IMR-90 (cell line): Measurements from ENCODE around the gene POMGNT2. TPM values are rescaled to one million over a fixed set of nuclear protein-coding genes. Genes with fewer than 3 reads are reported as not detected.

Experiments
- ATAC-seq: fragments of 200-7000 bp; cut with Tn5 transposase; 2 replicates; pipeline ENCODE4 v1.9.1; 2020; ENCODE audit warnings: low read depth, mild to moderate bottlenecking, moderate library complexity
- BruUV-seq: library from RNA; stranded (reverse); fragments of 400-500 nt; replicated peaks from 2 replicates; lab custom pipeline; 2021; lab: Mats Ljungman, UMichigan
- CTCF ChIA-PET: fragments of 300-600 bp; formaldehyde crosslinking; extraction: SDS; loops from one replicate; lab custom pipeline; 2021; ENCODE audit warnings: antibody characterized with exemption; lab: Yijun Ruan, JAX
- POLR2A ChIA-PET: fragments of 300-600 bp; sonication (Branson Sonifier 250); formaldehyde crosslinking; loops from one replicate; lab custom pipeline; 2022; ENCODE audit warnings: antibody characterized with exemption; ENCODE audit not compliant: unreplicated experiment; lab: Charles Lee
- DNase-seq: peaks from one replicate; pipeline ENCODE4 v3.0.0; 2013
- H2AFZ ChIP-seq: replicated peaks from 2 replicates; pipeline ENCODE3; 2013; ENCODE audit warnings: low read length, mild to moderate bottlenecking; ENCODE audit not compliant: poor library complexity
- H2AK5ac ChIP-seq: 2 replicates; pipeline ENCODE4 v1.6.1; 2013; ENCODE audit warnings: low read depth, low read length, inconsistent platforms
- H2AK9ac ChIP-seq: replicated peaks from 2 replicates; pipeline ENCODE3; 2013; ENCODE audit warnings: mild to moderate bottlenecking, low read depth, low read length, moderate library complexity; ENCODE audit not compliant: poor library complexity
- H2BK120ac ChIP-seq: 2 replicates; pipeline ENCODE4 v1.6.1; 2013; ENCODE audit warnings: low read depth, low read length, inconsistent platforms
- H2BK15ac ChIP-seq: 3 replicates; pipeline ENCODE4 v1.6.1; 2013; ENCODE audit warnings: low read depth, low read length, inconsistent platforms
- H2BK20ac ChIP-seq: 2 replicates; pipeline ENCODE4 v1.6.1; 2013; ENCODE audit warnings: low read depth, mild to moderate bottlenecking, inconsistent platforms, low read length, moderate library complexity
- H2BK5ac ChIP-seq: 2 replicates; pipeline ENCODE4 v1.6.1; 2013; ENCODE audit warnings: mild to moderate bottlenecking, low read depth, low read length, inconsistent platforms; ENCODE audit not compliant: poor library complexity, severe bottlenecking
- H3K14ac ChIP-seq: replicated peaks from 2 replicates; pipeline ENCODE4 v1.6.1; 2013; ENCODE audit warnings: low read depth, low read length, inconsistent platforms
- H3K18ac ChIP-seq: 2 replicates; pipeline ENCODE4 v1.6.1; 2013; ENCODE audit warnings: low read depth, low read length, control low read depth
- H3K23ac ChIP-seq: 2 replicates; pipeline ENCODE4 v1.6.1; 2013; ENCODE audit warnings: low read depth, low read length, inconsistent platforms
- H3K27ac ChIP-seq: 2 replicates; pipeline ENCODE4 v1.5.1; 2013; ENCODE audit warnings: mild to moderate bottlenecking, control low read depth, low read length; ENCODE audit not compliant: insufficient read depth
- H3K27me3 ChIP-seq: 2 replicates; pipeline ENCODE4 v1.6.1; 2013; ENCODE audit warnings: low read length; ENCODE audit not compliant: control insufficient read depth, insufficient read depth
- H3K36me3 ChIP-seq: 2 replicates; pipeline ENCODE4 v1.6.1; 2013; ENCODE audit warnings: low read length, mixed read lengths; ENCODE audit not compliant: control insufficient read depth, insufficient read depth
- H3K4ac ChIP-seq: 2 replicates; pipeline ENCODE4 v1.6.1; 2013; ENCODE audit warnings: low read depth, low read length, inconsistent platforms
- H3K4me1 ChIP-seq: 2 replicates; pipeline ENCODE4 v1.6.1; 2013; ENCODE audit warnings: low read length, mixed read lengths; ENCODE audit not compliant: control insufficient read depth, insufficient read depth
- H3K4me2 ChIP-seq: 2 replicates; pipeline ENCODE4 v1.6.1; 2013; ENCODE audit warnings: low read depth, mild to moderate bottlenecking, control low read depth, low read length, moderate library complexity
- H3K4me3 ChIP-seq: 2 replicates; pipeline ENCODE4 v1.5.1; 2013; ENCODE audit warnings: low read depth, mild to moderate bottlenecking, control low read depth, low read length, moderate library complexity; ENCODE audit not compliant: insufficient read depth
- H3K56ac ChIP-seq: 2 replicates; pipeline ENCODE4 v1.6.1; 2013; ENCODE audit warnings: low read length, inconsistent platforms; ENCODE audit not compliant: insufficient read depth; ENCODE audit errors: extremely low read depth
- H3K79me1 ChIP-seq, 2 experiments: 2 replicates each; pipeline ENCODE4 v1.6.1; 2013; ENCODE audit warnings: low read length in 2 of 2, inconsistent platforms in 1 of 2, low read depth in 1 of 2
- H3K9ac ChIP-seq: 2 replicates; pipeline ENCODE4 v1.6.1; 2013; ENCODE audit warnings: low read depth, low read length, control low read depth
- H3K9me1 ChIP-seq: 2 replicates; pipeline ENCODE4 v1.6.1; 2013; ENCODE audit warnings: low read length, inconsistent platforms; ENCODE audit not compliant: insufficient read depth
- H3K9me3 ChIP-seq: 2 replicates; pipeline ENCODE4 v1.6.1; 2013; ENCODE audit warnings: low read length; ENCODE audit not compliant: control insufficient read depth, insufficient read depth
- H4K20me1 ChIP-seq: 2 replicates; pipeline ENCODE4 v1.6.1; 2013; ENCODE audit warnings: low read length, inconsistent platforms; ENCODE audit not compliant: insufficient read depth
- H4K5ac ChIP-seq: 2 replicates; pipeline ENCODE4 v1.6.1; 2013; ENCODE audit warnings: mild to moderate bottlenecking, low read depth, low read length, control low read depth
- H4K8ac ChIP-seq, 2 experiments: 2 replicates each; pipeline ENCODE4 v1.6.1; 2013; ENCODE audit warnings: low read depth in 2 of 2, low read length in 2 of 2, control low read depth in 1 of 2, inconsistent platforms in 1 of 2
- H4K91ac ChIP-seq: 2 replicates; pipeline ENCODE4 v1.6.1; 2013; ENCODE audit warnings: low read depth, low read length, inconsistent platforms; ENCODE audit not compliant: insufficient read depth
- BHLHE40 ChIP-seq: fragments of 150-350 bp; IDR thresholded peaks from 2 replicates; pipeline ENCODE4 v1.6.1; 2016; ENCODE audit warnings: mild to moderate bottlenecking, low read depth, low read length
- CEBPB ChIP-seq: IDR thresholded peaks from 2 replicates; pipeline ENCODE4 v1.6.1; 2012; ENCODE audit warnings: low read depth, low read length, improper control_type of control experiment
- FOS ChIP-seq: fragments of 150-350 bp; IDR thresholded peaks from 2 replicates; pipeline ENCODE4 v1.6.1; 2016; ENCODE audit warnings: low read depth, low read length
- MAZ ChIP-seq: IDR thresholded peaks from 2 replicates; pipeline ENCODE4 v1.6.1; 2012; ENCODE audit warnings: low read depth, mild to moderate bottlenecking, low read length, improper control_type of control experiment, moderate library complexity, borderline replicate concordance
- MXI1 ChIP-seq: IDR thresholded peaks from 2 replicates; pipeline ENCODE4 v1.6.1; 2012; ENCODE audit warnings: low read depth, mild to moderate bottlenecking, low read length, moderate library complexity, borderline replicate concordance
- SMC3 ChIP-seq: fragments of 150-350 bp; IDR thresholded peaks from 2 replicates; pipeline ENCODE4 v1.6.1; 2016; ENCODE audit warnings: low read depth, mild to moderate bottlenecking, antibody characterized with exemption, low read length, moderate library complexity
- WGBS, 2 experiments: methylation state at CpG; one replicate each; pipeline versions ENCODE4 v1.1.5 to v1.1.7; 2013; ENCODE audit warnings: missing lambda C conversion rate in 2 of 2; ENCODE audit not compliant: insufficient read length in 1 of 2; ENCODE audit errors: extremely low coverage in 2 of 2; 5-methylcytosine and 5-hydroxymethylcytosine counted together
- dilution Hi-C: fragments of 300-500 bp; cut with HindIII; formaldehyde crosslinking; loops from one replicate; pipeline ENCODE4 v1.14.3; 2018; ENCODE audit warnings: low sequenced_read_pairs; ENCODE audit not compliant: unreplicated experiment
- in situ Hi-C: fragments of 300-500 bp; cut with MboI; formaldehyde crosslinking; loops from 3 replicates; pipeline ENCODE4 v1.14.3; 2019; ENCODE audit warnings: low sequenced_read_pairs, inconsistent platforms, mixed read lengths
- intact Hi-C: fragments of 100-400 bp; cut with micrococcal nuclease; formaldehyde crosslinking; loops from 2 replicates; pipeline ENCODE4 v1.10.0; 2022
- polyA plus RNA-seq, 3 experiments: library from polyadenylated mRNA; depleted of rRNA; stranded (reverse); fragments of >200 nt; gene quantifications; 2 replicates each; pipeline ENCODE4 v1.2.3, GENCODE V29; 2012; ENCODE audit warnings: low replicate concordance in 1 of 3
- total RNA-seq: library from RNA; depleted of rRNA; stranded (reverse); fragments of >200 nt; gene quantifications from 2 replicates; pipeline ENCODE4 v1.2.3, GENCODE V29; 2012

Gene POMGNT2
- total and polyA plus RNA-seq, 2 of the 4 experiments (the other 2 are of a cell fraction) = 7.5 to 16.2 TPM

- no peak overlapping the region for H2AK9ac ChIP-seq
- peak overlapping the region; percentile 12 for H2AFZ ChIP-seq
- peaks cover 7% of the 10 kb centered on the region for H3K9me1 ChIP-seq
- H3K23ac ChIP-seq = no peak overlapping the region
- in situ Hi-C loops (no loop called here), intact Hi-C loops (no loop called here), dilution Hi-C loops (no loop called here)
- H3K4me3 ChIP-seq = no peak overlapping the region
- no peak overlapping the region for H2BK120ac ChIP-seq
- H3K18ac ChIP-seq = no peak overlapping the region
- H3K27ac ChIP-seq = no peak overlapping the region
- ATAC-seq = no peak
- BruUV-seq = no TSS peak
- no peaks in the 10 kb centered on the region for H3K9me3 ChIP-seq
- H2BK15ac ChIP-seq = no peak overlapping the region; the same call in 2 of the 3 replicates
- no peak overlapping the region for H2BK5ac ChIP-seq
- no peak for DNase-seq
- no peak overlapping the region for H2AK5ac ChIP-seq
- ChIA-PET CTCF (interaction anchor here (6.6 kb wide), 1 partner anchor 190 kb away, joined by 46 read pairs; no protein-coding TSS in a partner anchor), POLR2A (no interaction called here)
- no peaks in the 10 kb centered on the region; the same call in 1 of the 2 replicates for H4K20me1 ChIP-seq
- H3K4me1 ChIP-seq = peaks cover 5% of the 10 kb centered on the region; the same call in 1 of the 2 replicates
- H3K27me3 ChIP-seq = peaks cover 14% of the 10 kb centered on the region
- H4K5ac ChIP-seq = no peak overlapping the region
- no peak overlapping the region for H2BK20ac ChIP-seq
- H3K4me2 ChIP-seq = no peak overlapping the region
- TF ChIP-seq CEBPB = no peak
- TF ChIP-seq BHLHE40 = no peak
- TF ChIP-seq MAZ = no peak
- TF ChIP-seq MXI1 = no peak
- no peak for TF ChIP-seq SMC3
- TF ChIP-seq FOS = no peak
- H3K14ac ChIP-seq = no peak overlapping the region
- H3K56ac ChIP-seq = no peak overlapping the region
- H3K36me3 ChIP-seq = no peaks in the 10 kb centered on the region
- no peak overlapping the region for H4K8ac ChIP-seq
- 27% methylated on average over 2 of the region's 5 CpGs; no CpG with 5 or more reads in 1 of the 2 experiments for WGBS, 2 experiments
- H3K9ac ChIP-seq = no peak overlapping the region
- no peak overlapping the region for H3K4ac ChIP-seq
- no peak overlapping the region for H4K91ac ChIP-seq
- H3K79me1 ChIP-seq = no peaks in the 10 kb centered on the region
Observed at GRCh38 chr3:43152649-43153048, 46.8 kb upstream of the POMGNT2 start.
